NCI-H2227 treated with DMSO at 0.1 percent for 48 hours (cell line): ENCODE measurements around the gene PHEX.

Source experiments
- DNase-seq: peaks from one replicate; lab custom pipeline; 2025; lab: John Stamatoyannopoulos, UW

PHEX gene

GRCh38 chrX:22148565-22148964 is 116.4 kb downstream of the PHEX start:
- DNase-seq: no peak

GRCh38 chrX:22150371-22150770 is 118.2 kb downstream of the PHEX start:
- no peak for DNase-seq

- no peak for DNase-seq
Measured at GRCh38 chrX:22155126-22155525, 123.0 kb downstream of the PHEX start.

- no peak for DNase-seq
Measured at GRCh38 chrX:22159071-22159470, 126.9 kb downstream of the PHEX start.

- no peak for DNase-seq
Measured at GRCh38 chrX:22163326-22163725, 131.2 kb downstream of the PHEX start.

- DNase-seq: no peak
Measured at GRCh38 chrX:22164770-22165388, 132.8 kb downstream of the PHEX start.

- DNase-seq: peak; percentile 79
Measured at GRCh38 chrX:22165732-22166457, 133.8 kb downstream of the PHEX start.

GRCh38 chrX:22171287-22172060 is 139.3 kb downstream of the PHEX start:
- DNase-seq: no peak

- no peak for DNase-seq
Measured at GRCh38 chrX:22173966-22174365, 141.8 kb downstream of the PHEX start.

GRCh38 chrX:22177950-22178515 is 145.9 kb downstream of the PHEX start:
- no peak for DNase-seq

- DNase-seq: no peak
Measured at GRCh38 chrX:22184096-22184495, 152.0 kb downstream of the PHEX start.

- peak; percentile 46 for DNase-seq
Measured at GRCh38 chrX:22186165-22186564, 154.0 kb downstream of the PHEX start.

- peak; percentile 73 for DNase-seq
Measured at GRCh38 chrX:22192419-22193060, 160.4 kb downstream of the PHEX start.

GRCh38 chrX:22193851-22194659 is 161.9 kb downstream of the PHEX start:
- DNase-seq: peak; percentile 41

- DNase-seq: peak; percentile 23
Measured at GRCh38 chrX:22194660-22194945, 162.5 kb downstream of the PHEX start.

GRCh38 chrX:22196149-22196548 is 164.0 kb downstream of the PHEX start:
- no peak for DNase-seq

- no peak for DNase-seq
Measured at GRCh38 chrX:22202251-22202650, 170.1 kb downstream of the PHEX start.

GRCh38 chrX:22203186-22203585 is 171.1 kb downstream of the PHEX start:
- no peak for DNase-seq

GRCh38 chrX:22206781-22207180 is 174.7 kb downstream of the PHEX start:
- DNase-seq: no peak

GRCh38 chrX:22220941-22221340 is 188.8 kb downstream of the PHEX start:
- DNase-seq: no peak

- no peak for DNase-seq
Measured at GRCh38 chrX:22234380-22234779, 202.3 kb downstream of the PHEX start.

- no peak for DNase-seq
Measured at GRCh38 chrX:22237479-22237878, 205.4 kb downstream of the PHEX start.
